HG02938 (cell line): ENCODE measurements around the gene FANCG.

Experiments
- ATAC-seq: cut with Tn5 transposase; IDR thresholded peaks from one replicate; pipeline ENCODE4 v1.9.1; 2021; ENCODE audit warnings: mild to moderate bottlenecking, moderate library complexity; ENCODE audit not compliant: unreplicated experiment

The FANCG gene

DNA sequence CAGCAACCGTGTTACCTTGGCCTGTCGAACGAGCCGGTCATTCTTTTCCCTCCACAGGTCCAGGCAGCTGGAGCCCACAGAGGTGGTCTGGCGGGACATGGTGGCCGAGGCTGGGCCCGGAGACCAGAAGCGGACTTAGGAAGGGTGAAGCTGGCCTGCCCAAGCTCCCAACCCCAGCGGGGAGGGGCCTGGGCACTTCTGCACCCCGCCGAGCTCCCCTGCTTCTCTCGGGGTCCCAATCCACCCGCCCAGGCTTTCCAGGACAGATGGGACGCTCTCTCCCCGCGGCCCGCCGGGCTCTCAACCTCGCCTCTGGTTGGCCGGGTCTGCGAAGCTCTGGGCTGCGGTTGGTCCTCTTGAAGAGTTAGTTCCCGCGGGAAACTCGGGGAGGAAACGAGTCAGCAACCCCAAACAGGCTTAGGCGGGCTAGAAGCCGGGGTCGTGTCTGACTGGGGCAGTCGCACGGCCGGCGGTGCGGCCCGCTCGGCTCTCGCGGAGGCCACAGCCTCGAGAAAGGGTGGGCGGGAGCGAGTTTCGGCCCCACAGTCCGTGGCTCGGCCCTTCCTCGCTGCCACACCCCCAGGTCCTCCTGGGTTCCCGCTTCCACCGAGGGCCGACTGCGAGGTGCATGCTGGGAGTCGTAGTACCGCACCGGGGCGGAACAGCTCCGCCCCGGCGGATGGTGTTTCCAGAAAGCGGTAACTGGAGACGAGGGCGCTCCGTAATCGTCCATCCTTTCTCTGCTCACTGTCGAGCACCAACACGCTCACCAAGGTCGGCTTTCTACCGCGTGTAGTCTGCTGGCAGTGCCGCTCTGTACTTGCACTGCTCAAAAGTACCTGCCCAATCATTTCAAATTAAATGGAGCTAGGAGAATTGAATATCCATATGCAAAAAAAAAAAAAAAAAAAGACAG lies at the start of gene FANCG:
Gene FANCG (minus strand): TSS at position 517 of the 916 bp plus-strand sequence. CDS start 418 bp downstream, at position 99.
- peak; percentile 78 for ATAC-seq

DNA sequence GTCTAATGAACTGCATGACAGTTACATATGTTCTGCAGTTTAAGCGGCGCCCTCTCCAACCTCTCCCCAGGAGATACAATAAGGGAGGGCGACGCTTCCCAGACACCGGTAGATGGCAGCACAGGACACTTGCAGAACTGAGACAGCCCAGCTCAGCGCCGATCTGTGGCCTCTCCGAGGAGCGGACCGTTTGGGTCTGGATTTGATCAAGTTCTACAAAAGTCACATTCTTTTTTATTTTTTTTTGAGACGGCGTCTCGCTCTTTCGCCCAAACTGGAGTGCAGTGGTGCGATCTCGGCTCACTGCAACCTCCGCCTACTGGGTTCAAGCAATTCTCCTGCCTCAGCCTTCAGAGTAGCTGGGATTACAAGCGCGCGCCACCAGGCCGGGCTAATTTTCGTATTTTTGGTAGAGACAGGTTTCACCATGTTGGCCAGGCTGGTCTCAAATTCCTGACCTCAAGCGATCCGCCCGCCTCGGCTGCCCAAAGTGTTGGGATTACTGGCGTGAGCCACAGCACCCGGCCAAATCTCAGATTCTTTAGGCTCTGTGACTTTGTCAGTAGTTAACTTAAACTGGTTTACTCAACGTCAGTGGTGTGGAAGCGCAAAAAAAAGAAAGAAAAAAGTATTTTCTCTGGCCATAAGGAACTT lies 37.3 kb upstream of the FANCG start:
- peak; percentile 47 for ATAC-seq

DNA sequence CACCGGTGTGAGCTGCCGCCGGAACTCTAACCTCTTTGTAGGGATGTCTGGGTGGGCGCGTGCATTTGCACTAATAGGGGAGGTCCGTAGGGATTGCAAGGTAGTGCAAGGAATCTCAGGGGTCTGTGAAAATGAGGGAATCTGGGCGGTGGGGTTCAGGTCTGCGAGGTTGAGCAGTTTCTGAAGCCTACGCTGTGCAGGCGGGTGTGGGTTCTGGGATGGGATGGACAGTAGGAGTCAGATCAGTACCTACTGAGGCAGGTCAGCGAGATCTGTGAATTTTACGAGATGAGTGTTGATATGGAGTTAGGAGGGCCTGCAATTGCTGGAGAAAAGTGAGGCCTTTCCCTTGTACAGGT lies 36.8 kb upstream of the FANCG start:
- ATAC-seq, result no peak

DNA sequence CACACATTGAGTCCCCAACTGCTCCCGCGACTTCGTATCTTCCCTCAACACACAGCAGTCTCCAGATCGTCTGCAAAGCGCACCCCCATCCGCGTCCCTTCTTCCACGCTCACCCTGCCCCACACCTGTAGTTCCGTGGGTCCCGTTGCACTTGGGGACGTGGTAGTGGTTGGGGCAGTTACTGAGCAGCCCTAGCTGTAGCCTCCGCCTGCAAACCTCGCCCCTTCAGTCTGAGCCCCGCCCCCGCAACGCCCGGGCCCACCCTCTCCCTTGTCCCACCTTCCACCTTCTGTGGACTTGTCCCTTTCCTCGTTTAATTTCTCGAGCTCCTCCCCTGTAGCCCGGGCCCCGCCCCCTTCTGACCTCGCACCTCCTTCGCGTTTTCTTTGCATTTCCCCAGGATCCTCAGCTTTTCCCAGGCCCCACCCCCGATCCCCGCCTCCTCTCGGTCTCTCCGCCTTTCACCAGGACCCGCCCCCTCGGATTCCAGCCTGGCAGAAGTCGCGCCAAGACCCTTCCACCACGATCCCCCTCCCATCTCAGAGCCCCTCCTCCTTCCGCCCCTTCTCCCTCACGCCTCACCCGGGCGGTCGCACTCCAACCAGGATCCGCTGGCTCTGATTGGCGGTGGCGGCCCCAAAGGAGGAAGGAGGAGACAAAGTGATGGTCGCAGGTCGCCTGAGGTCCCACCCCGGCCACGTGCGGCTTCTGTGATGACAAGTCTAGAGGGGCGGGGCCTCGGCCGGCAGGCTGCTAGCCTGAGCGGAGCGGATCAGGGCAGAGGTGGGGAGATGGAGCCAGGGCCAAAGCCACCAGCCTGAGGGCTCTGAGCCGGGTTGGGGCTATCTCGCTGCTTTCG lies 36.2 kb upstream of the FANCG start, which contains the start of gene ATOSB:
Gene ATOSB (minus strand): TSS at position 183 of the 859 bp plus-strand sequence. CDS start 7,588 bp downstream, outside the sequence.
- ATAC-seq, result peak; percentile 62

DNA sequence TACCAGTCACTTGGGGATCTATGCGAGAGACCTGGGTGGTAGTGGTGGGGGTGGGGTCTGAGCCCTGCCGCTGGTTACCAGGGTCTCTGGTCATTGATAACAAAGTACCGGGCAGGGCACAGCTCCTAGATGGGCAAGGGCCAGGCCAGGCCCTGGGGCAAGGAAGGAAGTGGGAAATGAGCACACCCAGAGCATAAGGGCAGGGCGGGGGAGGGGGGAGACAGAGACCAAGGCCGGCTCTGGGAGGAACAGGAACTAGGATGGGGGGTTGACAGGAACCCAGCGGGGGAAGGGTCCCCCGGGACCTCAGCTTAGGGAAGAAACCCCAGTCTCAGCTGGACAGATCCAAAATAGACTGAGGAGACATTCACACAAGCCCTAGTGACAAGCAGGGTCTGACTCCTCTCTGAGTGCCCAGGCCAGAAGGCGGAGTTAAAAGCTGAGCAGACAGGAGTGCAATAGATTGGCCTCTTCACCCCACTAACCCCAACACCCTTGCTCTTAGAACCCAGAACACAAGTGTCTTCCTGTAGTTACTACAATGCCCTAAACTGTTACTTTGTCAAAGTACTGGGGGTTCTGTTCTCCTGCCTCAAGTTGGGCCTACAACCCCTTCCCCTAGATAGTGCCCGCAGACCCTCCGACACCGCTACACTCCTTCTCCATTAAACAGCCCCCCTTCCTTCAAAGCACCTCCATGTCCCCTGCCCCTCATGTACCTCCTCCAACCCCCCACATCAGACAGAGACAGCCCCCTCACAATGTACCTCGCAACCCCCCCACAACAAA lies 35.3 kb upstream of the FANCG start:
- no peak for ATAC-seq

DNA sequence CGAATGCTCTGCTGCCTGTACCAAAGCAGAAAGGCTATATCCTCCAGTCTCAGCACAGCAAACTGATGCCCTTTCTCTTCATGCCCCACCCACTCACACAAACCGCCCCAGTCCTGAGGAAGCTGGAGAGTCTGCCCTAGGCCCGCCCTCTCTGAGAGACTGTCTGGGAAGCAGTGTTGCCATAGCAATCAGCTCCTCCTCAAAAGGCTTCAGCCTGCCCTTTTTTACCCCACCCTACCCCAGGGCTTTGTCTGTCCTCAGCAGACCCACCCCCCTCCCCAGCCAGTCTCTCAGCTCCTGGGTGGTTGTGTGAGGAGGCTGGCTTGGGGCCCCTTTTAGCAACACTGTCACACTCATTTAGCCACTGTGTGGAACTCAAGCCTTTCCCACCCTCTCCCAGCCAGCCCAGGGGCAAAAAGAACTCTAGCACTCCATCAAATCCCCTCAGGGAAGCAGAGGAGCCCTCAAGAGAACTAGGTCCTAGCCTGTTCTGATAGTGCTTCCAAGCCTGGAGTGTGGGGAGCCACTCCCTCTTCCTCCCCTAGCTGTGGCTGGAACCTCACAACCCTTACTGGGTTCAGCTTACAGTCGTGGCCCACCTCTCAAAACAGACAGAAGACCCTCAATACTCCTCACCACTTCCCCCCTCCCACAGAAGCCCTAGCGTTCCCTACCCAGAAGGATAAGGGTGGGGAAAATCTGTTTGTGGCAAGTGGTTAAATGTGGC lies 34.5 kb upstream of the FANCG start:
- ATAC-seq, result no peak

DNA sequence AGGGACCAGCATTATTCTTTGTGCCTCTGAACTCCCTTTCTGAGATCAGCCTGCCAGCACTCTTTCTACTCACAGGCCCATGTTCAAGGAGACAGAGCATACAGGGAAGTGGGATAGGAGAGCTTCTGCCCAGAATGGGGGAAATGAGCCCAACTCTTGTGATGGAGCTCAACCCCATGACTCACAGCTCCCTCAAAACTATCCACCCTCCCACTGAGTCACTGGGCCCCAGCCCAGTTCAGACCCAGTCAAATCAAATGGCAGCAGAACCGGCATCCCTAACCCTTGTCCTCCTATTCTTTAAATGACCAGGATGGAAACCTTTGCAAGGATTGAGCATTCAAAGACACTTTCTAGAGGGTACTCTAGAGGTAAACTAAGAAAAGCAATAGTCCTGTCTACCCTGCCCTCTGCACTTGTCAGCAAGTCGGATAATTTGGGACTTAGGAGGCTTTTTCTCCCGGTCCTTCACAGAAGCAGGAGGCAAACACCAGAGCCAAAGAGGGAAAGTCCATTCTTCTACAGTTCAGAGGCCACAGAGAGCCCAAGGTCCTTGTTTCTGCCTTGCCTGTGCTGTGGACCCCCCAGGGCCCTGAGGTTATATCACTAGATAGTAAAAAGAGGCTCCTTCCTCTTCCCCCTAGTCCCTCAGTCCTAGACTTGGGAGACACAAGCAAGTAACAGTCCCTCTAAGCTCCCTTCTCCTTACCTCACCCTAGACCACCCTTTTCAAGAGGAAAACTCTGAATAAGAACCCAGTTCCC lies 32.7 kb upstream of the FANCG start:
- ATAC-seq, result no peak

DNA sequence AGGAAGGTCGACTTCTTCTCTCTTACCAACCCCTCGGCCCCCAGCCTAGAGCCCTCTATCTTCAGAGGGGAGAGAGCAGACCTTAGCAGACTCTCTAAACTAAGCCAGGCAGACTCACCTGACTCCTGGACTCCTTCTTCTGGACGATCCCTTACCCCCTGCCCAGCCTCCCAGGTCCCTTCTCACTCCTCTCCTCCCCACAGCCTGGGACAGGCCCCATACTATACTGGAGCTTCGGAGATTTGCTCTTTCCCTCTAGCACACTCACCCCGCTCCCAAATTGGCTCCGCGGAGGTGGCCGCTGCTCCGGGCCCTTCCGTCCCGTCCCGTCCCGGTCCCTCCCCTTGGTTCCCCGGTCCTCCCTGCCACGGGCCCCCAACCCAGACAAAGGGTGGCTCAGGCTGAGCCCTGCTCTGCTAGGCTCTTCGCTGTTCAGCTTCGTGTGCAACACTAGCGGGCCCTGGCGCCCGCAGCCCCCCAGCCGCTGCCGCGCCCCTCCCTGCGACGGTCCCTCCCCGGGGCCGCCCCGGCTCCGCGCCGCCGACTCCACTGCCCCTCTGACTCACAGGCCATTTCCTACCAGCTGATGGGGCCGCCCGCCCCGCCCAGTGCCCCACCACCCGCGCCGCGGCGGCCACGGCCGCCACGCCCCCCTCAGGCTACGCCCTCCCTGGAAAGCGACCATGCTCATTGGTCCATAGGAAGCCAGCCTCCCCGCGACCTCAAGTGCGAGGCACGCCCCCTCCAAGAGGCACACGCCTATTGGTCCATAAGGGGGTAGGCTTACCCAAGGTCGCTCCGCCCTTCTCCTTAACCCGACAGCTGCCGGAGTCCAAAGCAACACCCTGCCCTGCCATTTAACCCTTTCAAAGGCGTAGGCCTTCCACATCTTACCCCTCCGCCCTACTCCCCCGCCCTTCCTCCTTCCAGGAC lies 31.5 kb upstream of the FANCG start:
- ATAC-seq, result peak; percentile 62

DNA sequence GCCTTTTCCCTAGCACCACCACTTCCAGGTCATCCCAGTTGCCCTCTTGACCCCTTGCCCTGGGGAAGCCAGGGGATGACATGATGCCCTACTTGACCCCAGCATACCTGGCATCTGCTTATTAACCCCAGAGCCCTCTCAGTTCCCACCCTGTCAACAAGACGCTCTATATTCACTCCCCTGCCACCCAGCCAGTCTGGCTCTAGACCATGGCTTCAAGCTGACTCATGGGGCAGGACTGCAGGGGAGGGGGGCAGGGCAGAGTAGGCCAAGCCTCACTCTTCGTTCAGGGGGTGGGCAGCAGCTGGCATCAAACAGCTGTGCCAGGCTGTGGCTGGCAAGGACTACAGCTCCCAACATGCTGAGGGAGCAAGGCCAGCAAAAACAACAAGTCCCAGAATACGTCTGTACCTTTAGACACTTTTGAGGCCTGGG lies 30.6 kb upstream of the FANCG start:
- no peak for ATAC-seq

DNA sequence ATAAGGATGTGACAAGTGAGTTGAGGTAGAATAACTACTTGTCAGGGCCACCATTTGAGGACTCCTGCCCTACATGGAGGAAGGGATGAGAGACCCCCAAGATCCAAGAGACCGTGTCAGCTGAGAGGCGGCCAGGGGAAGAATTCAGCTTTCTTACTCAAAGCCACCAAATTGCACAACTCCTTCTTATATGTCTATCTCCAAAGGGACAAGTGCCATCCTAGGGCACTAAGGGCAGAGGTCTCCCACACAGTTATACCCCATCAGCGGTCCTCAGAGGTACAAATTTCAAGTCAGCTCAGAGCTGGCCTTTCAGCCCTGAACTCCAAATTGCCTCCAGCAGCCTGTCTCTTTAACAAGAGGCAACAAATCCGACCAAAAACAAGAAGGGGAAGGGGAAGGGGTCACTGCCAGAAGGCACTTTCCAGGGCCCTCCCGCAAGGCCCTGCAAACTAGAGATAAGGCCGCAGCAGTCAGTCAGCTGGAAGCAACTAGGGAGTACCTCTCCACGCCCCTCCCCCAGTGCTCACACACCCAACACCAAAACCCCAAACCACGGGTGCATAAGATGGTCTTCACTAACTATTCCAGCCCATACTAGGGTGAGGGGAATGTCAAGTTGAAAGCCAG lies 29.3 kb upstream of the FANCG start:
- ATAC-seq, result no peak

DNA sequence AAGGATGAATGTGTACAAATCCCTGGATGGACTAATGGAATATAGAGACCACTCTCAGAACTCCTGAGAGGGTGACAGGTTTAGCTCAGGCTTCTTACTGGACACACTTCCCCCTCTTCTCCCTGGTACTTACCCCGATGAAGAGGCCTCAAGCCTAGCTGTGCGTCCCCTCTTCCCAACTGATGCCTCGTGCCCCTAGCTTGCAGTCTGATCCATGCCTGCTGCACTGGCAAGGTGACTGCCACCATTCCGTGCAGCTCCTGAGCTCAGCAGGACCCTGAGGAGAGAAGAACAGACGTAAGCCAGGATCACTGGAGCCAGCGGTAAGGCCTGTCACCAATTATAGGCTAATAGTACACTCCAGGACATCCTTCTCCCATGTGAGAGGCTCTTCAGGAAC lies 28.7 kb upstream of the FANCG start:
- no peak for ATAC-seq

DNA sequence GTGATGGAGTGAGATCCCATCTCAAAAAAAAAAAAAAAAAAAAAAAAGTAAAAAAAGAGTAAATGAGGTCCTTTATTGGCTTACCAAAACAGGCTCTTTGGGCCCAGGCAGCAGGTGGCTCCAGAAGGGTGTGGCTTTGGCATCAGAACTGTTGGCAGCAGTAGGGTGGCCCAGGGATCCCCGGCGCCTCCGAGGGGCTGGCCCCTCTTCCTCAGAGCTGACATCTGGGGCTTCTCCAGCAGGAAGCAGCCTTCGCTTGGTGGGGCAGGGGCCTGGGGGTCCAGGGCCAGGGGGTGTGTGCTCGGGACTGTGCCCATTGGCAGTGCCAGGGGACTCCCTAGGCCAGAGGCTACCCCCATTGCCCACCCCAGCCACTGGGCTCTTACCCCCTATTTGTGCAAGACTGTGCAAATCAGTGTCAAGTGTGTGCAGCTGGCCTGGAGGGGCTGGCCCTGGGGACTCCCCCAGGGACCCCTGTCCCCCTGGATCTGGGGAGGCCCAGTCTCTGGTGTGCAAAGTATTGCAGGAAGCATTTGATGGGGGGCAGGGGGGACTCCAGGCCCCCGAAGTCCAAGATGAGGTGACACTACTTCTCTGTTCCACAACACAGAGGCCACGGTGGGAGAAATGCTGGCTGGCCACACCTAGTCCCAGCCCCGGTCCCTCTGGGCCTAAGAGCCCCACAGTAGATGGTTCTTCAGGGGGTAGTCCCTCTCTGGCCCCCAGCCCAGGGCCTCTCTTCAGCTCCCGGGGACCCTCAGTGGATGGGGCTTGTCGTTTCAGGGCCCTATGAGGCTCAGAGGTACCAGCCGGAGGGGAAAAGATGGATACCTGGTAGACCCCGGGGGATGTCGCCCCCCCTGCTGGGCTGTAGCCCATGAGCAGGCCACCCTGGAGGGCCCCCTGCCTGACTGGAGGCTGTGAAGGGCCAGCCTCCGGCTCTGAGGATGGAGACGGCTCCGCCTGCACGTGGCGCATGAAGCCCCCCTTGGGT lies 27.9 kb upstream of the FANCG start:
- no peak for ATAC-seq

DNA sequence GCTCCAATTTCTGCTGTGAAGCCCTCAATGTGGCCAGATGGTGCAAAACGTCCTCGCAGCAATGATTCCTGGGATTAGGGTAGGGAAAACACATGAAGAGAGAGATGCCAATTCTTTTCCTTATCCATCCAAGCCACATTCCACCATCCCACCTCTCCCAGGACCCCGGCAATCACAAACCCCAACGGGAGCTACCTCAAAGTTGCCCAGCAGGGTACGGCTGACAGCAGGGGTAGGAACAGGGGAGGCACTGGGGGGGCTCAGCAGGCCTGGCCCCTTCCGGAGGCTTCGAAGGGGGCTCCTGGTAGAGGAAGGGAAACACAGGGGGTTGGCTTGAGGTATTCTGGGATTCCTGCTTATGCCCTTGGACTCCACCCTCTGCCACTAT lies 26.6 kb upstream of the FANCG start:
- ATAC-seq, result no peak

DNA sequence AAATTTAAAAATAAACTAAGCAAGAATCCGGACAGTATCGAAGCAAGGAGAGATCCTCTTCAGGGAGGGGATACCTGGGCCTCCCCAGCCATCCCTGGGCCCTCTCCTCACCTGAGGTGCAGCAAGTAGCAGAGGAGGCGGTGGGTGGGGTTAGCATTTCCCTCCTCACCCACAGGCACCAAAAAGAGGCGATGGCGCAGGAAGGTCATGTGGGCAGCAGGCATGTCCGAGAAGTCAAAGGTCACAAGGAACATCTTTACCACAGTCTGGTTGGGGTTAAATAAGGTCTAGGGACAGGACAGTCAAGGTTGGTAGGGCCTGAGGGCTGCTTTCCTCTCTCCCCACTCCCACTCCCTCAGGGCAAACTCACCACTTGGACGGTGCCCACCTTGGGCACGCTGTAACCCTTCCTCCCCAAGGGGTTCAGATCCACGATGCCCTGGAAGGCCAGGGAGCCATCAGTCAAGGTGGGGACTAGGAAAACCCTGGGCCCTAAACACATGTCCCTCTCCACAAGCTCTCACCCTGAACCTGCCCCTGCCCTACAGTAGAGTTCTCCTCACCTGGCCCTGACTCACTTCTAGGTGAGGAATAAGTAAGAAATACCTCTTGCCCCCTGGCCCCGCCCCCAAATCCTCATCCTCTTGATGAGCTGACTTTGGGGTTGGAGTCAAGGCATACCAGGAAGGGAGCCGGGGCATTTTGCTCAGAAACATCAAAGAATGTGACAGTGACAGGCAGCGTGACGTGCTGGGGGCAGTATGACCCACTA lies 26.0 kb upstream of the FANCG start:
- ATAC-seq, result no peak

DNA sequence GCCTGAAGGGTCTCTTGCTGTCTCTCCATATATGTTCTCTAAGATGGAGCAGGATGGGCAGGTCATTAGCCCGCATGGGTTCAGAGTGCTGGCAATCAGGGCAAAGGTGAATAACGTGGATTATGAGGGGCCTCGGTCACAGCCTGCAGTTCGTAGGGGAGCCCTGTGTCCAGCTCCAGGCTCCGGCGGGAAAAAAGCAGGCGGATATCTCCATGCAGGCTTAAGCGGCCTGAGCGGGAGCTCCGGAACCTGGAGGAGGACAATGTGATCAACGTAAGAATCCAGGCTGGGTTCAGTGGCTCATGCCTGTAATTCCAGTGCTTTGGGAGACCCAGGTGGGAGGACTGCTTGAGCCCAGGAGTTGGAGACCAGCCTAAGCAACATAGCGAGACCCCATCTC lies 25.4 kb upstream of the FANCG start:
- ATAC-seq, result no peak

DNA sequence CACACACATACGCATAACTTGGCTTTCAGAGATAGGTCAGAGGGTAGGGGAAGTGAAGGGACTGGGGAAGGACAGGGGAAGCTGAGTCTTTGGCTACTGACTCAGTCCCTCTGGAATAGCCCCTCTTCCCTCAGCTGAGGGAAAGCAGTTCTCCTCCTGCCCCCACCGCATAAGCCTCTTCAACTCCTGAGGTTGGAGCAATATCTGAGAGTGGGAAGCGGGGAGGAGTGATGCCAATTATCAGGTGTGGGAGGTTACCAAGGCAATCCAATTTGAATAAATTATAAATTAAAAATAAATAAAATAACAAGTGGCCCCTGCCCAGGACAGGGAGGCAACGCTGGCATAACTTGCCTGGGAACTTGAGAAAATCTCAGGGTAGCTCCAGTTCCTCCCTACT lies 24.8 kb upstream of the FANCG start:
- ATAC-seq, result no peak
